IMR-90 (cell line): ENCODE results near the gene SCAF1. TPM values are rescaled to one million over a fixed set of nuclear protein-coding genes. Genes with fewer than 3 reads are reported as not detected.

Experiments
- ATAC-seq: fragments of 200-7000 bp; cut with Tn5 transposase; 2 replicates; pipeline ENCODE4 v1.9.1; 2020; ENCODE audit warnings: low read depth, mild to moderate bottlenecking, moderate library complexity
- BruUV-seq: library from RNA; stranded (reverse); fragments of 400-500 nt; replicated peaks from 2 replicates; lab custom pipeline; 2021; lab: Mats Ljungman, UMichigan
- CTCF ChIA-PET: fragments of 300-600 bp; formaldehyde crosslinking; extraction: SDS; loops from one replicate; lab custom pipeline; 2021; ENCODE audit warnings: antibody characterized with exemption; lab: Yijun Ruan, JAX
- POLR2A ChIA-PET: fragments of 300-600 bp; sonication (Branson Sonifier 250); formaldehyde crosslinking; loops from one replicate; lab custom pipeline; 2022; ENCODE audit warnings: antibody characterized with exemption; ENCODE audit not compliant: unreplicated experiment; lab: Charles Lee
- DNase-seq: peaks from one replicate; pipeline ENCODE4 v3.0.0; 2013
- H2AFZ ChIP-seq: replicated peaks from 2 replicates; pipeline ENCODE3; 2013; ENCODE audit warnings: low read length, mild to moderate bottlenecking; ENCODE audit not compliant: poor library complexity
- H2AK5ac ChIP-seq: 2 replicates; pipeline ENCODE4 v1.6.1; 2013; ENCODE audit warnings: low read depth, low read length, inconsistent platforms
- H2AK9ac ChIP-seq: replicated peaks from 2 replicates; pipeline ENCODE3; 2013; ENCODE audit warnings: mild to moderate bottlenecking, low read depth, low read length, moderate library complexity; ENCODE audit not compliant: poor library complexity
- H2BK120ac ChIP-seq: 2 replicates; pipeline ENCODE4 v1.6.1; 2013; ENCODE audit warnings: low read depth, low read length, inconsistent platforms
- H2BK15ac ChIP-seq: 3 replicates; pipeline ENCODE4 v1.6.1; 2013; ENCODE audit warnings: low read depth, low read length, inconsistent platforms
- H2BK20ac ChIP-seq: 2 replicates; pipeline ENCODE4 v1.6.1; 2013; ENCODE audit warnings: low read depth, mild to moderate bottlenecking, inconsistent platforms, low read length, moderate library complexity
- H2BK5ac ChIP-seq: 2 replicates; pipeline ENCODE4 v1.6.1; 2013; ENCODE audit warnings: mild to moderate bottlenecking, low read depth, low read length, inconsistent platforms; ENCODE audit not compliant: poor library complexity, severe bottlenecking
- H3K14ac ChIP-seq: replicated peaks from 2 replicates; pipeline ENCODE4 v1.6.1; 2013; ENCODE audit warnings: low read depth, low read length, inconsistent platforms
- H3K18ac ChIP-seq: 2 replicates; pipeline ENCODE4 v1.6.1; 2013; ENCODE audit warnings: low read depth, low read length, control low read depth
- H3K23ac ChIP-seq: 2 replicates; pipeline ENCODE4 v1.6.1; 2013; ENCODE audit warnings: low read depth, low read length, inconsistent platforms
- H3K27ac ChIP-seq: 2 replicates; pipeline ENCODE4 v1.5.1; 2013; ENCODE audit warnings: mild to moderate bottlenecking, control low read depth, low read length; ENCODE audit not compliant: insufficient read depth
- H3K27me3 ChIP-seq: 2 replicates; pipeline ENCODE4 v1.6.1; 2013; ENCODE audit warnings: low read length; ENCODE audit not compliant: control insufficient read depth, insufficient read depth
- H3K36me3 ChIP-seq: 2 replicates; pipeline ENCODE4 v1.6.1; 2013; ENCODE audit warnings: low read length, mixed read lengths; ENCODE audit not compliant: control insufficient read depth, insufficient read depth
- H3K4ac ChIP-seq: 2 replicates; pipeline ENCODE4 v1.6.1; 2013; ENCODE audit warnings: low read depth, low read length, inconsistent platforms
- H3K4me1 ChIP-seq: 2 replicates; pipeline ENCODE4 v1.6.1; 2013; ENCODE audit warnings: low read length, mixed read lengths; ENCODE audit not compliant: control insufficient read depth, insufficient read depth
- H3K4me2 ChIP-seq: 2 replicates; pipeline ENCODE4 v1.6.1; 2013; ENCODE audit warnings: low read depth, mild to moderate bottlenecking, control low read depth, low read length, moderate library complexity
- H3K4me3 ChIP-seq: 2 replicates; pipeline ENCODE4 v1.5.1; 2013; ENCODE audit warnings: low read depth, mild to moderate bottlenecking, control low read depth, low read length, moderate library complexity; ENCODE audit not compliant: insufficient read depth
- H3K56ac ChIP-seq: 2 replicates; pipeline ENCODE4 v1.6.1; 2013; ENCODE audit warnings: low read length, inconsistent platforms; ENCODE audit not compliant: insufficient read depth; ENCODE audit errors: extremely low read depth
- H3K79me1 ChIP-seq, 2 experiments: 2 replicates each; pipeline ENCODE4 v1.6.1; 2013; ENCODE audit warnings: low read length in 2 of 2, inconsistent platforms in 1 of 2, low read depth in 1 of 2
- H3K9ac ChIP-seq: 2 replicates; pipeline ENCODE4 v1.6.1; 2013; ENCODE audit warnings: low read depth, low read length, control low read depth
- H3K9me1 ChIP-seq: 2 replicates; pipeline ENCODE4 v1.6.1; 2013; ENCODE audit warnings: low read length, inconsistent platforms; ENCODE audit not compliant: insufficient read depth
- H3K9me3 ChIP-seq: 2 replicates; pipeline ENCODE4 v1.6.1; 2013; ENCODE audit warnings: low read length; ENCODE audit not compliant: control insufficient read depth, insufficient read depth
- H4K20me1 ChIP-seq: 2 replicates; pipeline ENCODE4 v1.6.1; 2013; ENCODE audit warnings: low read length, inconsistent platforms; ENCODE audit not compliant: insufficient read depth
- H4K5ac ChIP-seq: 2 replicates; pipeline ENCODE4 v1.6.1; 2013; ENCODE audit warnings: mild to moderate bottlenecking, low read depth, low read length, control low read depth
- H4K8ac ChIP-seq, 2 experiments: 2 replicates each; pipeline ENCODE4 v1.6.1; 2013; ENCODE audit warnings: low read depth in 2 of 2, low read length in 2 of 2, control low read depth in 1 of 2, inconsistent platforms in 1 of 2
- H4K91ac ChIP-seq: 2 replicates; pipeline ENCODE4 v1.6.1; 2013; ENCODE audit warnings: low read depth, low read length, inconsistent platforms; ENCODE audit not compliant: insufficient read depth
- BHLHE40 ChIP-seq: fragments of 150-350 bp; IDR thresholded peaks from 2 replicates; pipeline ENCODE4 v1.6.1; 2016; ENCODE audit warnings: mild to moderate bottlenecking, low read depth, low read length
- CEBPB ChIP-seq: IDR thresholded peaks from 2 replicates; pipeline ENCODE4 v1.6.1; 2012; ENCODE audit warnings: low read depth, low read length, improper control_type of control experiment
- ELK1 ChIP-seq: fragments of 150-350 bp; IDR thresholded peaks from 2 replicates; pipeline ENCODE4 v1.6.1; 2016; ENCODE audit warnings: low read depth, mild to moderate bottlenecking, low read length, moderate library complexity, borderline replicate concordance
- MAZ ChIP-seq: IDR thresholded peaks from 2 replicates; pipeline ENCODE4 v1.6.1; 2012; ENCODE audit warnings: low read depth, mild to moderate bottlenecking, low read length, improper control_type of control experiment, moderate library complexity, borderline replicate concordance
- MXI1 ChIP-seq: IDR thresholded peaks from 2 replicates; pipeline ENCODE4 v1.6.1; 2012; ENCODE audit warnings: low read depth, mild to moderate bottlenecking, low read length, moderate library complexity, borderline replicate concordance
- POLR2A ChIP-seq: IDR thresholded peaks from 2 replicates; pipeline ENCODE4 v1.6.1; 2012; ENCODE audit warnings: mild to moderate bottlenecking, low read depth, low read length
- RAD21 ChIP-seq: IDR thresholded peaks from 2 replicates; pipeline ENCODE4 v1.6.1; 2012; ENCODE audit warnings: low read length, improper control_type of control experiment
- RCOR1 ChIP-seq: IDR thresholded peaks from 2 replicates; pipeline ENCODE4 v1.6.1; 2012; ENCODE audit warnings: mild to moderate bottlenecking, low read length, improper control_type of control experiment; ENCODE audit not compliant: insufficient replicate concordance
- SMC3 ChIP-seq: fragments of 150-350 bp; IDR thresholded peaks from 2 replicates; pipeline ENCODE4 v1.6.1; 2016; ENCODE audit warnings: low read depth, mild to moderate bottlenecking, antibody characterized with exemption, low read length, moderate library complexity
- USF2 ChIP-seq: fragments of 150-350 bp; IDR thresholded peaks from 2 replicates; pipeline ENCODE4 v1.6.1; 2017; ENCODE audit warnings: mild to moderate bottlenecking, antibody characterized with exemption, low read length, low read depth
- WGBS, 2 experiments: methylation state at CpG; one replicate each; pipeline versions ENCODE4 v1.1.5 to v1.1.7; 2013; ENCODE audit warnings: missing lambda C conversion rate in 2 of 2; ENCODE audit not compliant: insufficient read length in 1 of 2; ENCODE audit errors: extremely low coverage in 2 of 2; 5-methylcytosine and 5-hydroxymethylcytosine counted together
- dilution Hi-C: fragments of 300-500 bp; cut with HindIII; formaldehyde crosslinking; loops from one replicate; pipeline ENCODE4 v1.14.3; 2018; ENCODE audit warnings: low sequenced_read_pairs; ENCODE audit not compliant: unreplicated experiment
- in situ Hi-C: fragments of 300-500 bp; cut with MboI; formaldehyde crosslinking; loops from 3 replicates; pipeline ENCODE4 v1.14.3; 2019; ENCODE audit warnings: low sequenced_read_pairs, inconsistent platforms, mixed read lengths
- intact Hi-C: fragments of 100-400 bp; cut with micrococcal nuclease; formaldehyde crosslinking; loops from 2 replicates; pipeline ENCODE4 v1.10.0; 2022
- polyA plus RNA-seq, 3 experiments: library from polyadenylated mRNA; depleted of rRNA; stranded (reverse); fragments of >200 nt; gene quantifications; 2 replicates each; pipeline ENCODE4 v1.2.3, GENCODE V29; 2012; ENCODE audit warnings: low replicate concordance in 1 of 3
- total RNA-seq: library from RNA; depleted of rRNA; stranded (reverse); fragments of >200 nt; gene quantifications from 2 replicates; pipeline ENCODE4 v1.2.3, GENCODE V29; 2012
- TF ChIP-seq, protein P1 (sequence below): conservative IDR thresholded peaks from 2 replicates; pipeline ENCODE4 v1.5.1; 2012; ENCODE audit warnings: mild to moderate bottlenecking, low read depth, low read length, improper control_type of control experiment

The SCAF1 gene
- total and polyA plus RNA-seq, 2 of the 4 experiments (the other 2 are of a cell fraction), result 2.2 to 14.8 TPM

DNA sequence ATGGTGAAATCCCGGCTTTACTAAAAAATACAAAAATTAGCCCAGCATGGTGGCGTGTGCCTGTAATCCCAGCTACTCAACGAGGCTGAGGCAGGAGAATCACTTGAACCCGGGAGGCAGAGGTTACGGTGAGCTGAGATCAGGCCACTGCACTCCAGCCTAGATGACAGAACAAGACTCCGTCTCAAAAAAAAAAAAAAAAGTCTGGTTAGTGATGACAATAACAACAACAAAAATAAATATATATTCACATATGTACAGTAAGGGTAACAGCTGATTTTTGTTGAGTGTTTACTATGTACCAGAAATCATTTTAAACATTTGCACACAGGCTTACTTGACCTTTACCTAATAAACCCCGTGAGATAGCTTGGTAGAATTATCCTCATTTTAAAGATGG is 25.1 kb upstream of the SCAF1 start:
- TF ChIP-seq MAZ, result no peak
- no peak for TF ChIP-seq RAD21
- TF ChIP-seq POLR2A, result no peak
- TF ChIP-seq SMC3, result no peak
- TF ChIP-seq MXI1, result no peak
- no peak for TF ChIP-seq USF2
- TF ChIP-seq, protein P1, sequence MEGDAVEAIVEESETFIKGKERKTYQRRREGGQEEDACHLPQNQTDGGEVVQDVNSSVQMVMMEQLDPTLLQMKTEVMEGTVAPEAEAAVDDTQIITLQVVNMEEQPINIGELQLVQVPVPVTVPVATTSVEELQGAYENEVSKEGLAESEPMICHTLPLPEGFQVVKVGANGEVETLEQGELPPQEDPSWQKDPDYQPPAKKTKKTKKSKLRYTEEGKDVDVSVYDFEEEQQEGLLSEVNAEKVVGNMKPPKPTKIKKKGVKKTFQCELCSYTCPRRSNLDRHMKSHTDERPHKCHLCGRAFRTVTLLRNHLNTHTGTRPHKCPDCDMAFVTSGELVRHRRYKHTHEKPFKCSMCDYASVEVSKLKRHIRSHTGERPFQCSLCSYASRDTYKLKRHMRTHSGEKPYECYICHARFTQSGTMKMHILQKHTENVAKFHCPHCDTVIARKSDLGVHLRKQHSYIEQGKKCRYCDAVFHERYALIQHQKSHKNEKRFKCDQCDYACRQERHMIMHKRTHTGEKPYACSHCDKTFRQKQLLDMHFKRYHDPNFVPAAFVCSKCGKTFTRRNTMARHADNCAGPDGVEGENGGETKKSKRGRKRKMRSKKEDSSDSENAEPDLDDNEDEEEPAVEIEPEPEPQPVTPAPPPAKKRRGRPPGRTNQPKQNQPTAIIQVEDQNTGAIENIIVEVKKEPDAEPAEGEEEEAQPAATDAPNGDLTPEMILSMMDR, result no peak
- TF ChIP-seq CEBPB, result no peak
- TF ChIP-seq ELK1, result no peak
- no peak for TF ChIP-seq BHLHE40
- TF ChIP-seq RCOR1, result no peak
- H4K20me1 ChIP-seq, result peaks cover 24% of the 10 kb centered on the region
- no peak overlapping the region for H3K4me2 ChIP-seq
- H3K4me3 ChIP-seq, result no peak overlapping the region
- WGBS, 2 experiments, result 100% methylated on average over 1 of the region's 7 CpGs; no CpG with 5 or more reads in 1 of the 2 experiments
- H3K9me3 ChIP-seq, result no peaks in the 10 kb centered on the region
- no peak overlapping the region for H4K8ac ChIP-seq
- H3K4me1 ChIP-seq, result peaks cover 16% of the 10 kb centered on the region
- H2BK120ac ChIP-seq, result no peak overlapping the region
- BruUV-seq, result no TSS peak
- H2AFZ ChIP-seq, result no peak overlapping the region
- H3K14ac ChIP-seq, result no peak overlapping the region
- no peak overlapping the region for H2AK9ac ChIP-seq
- ChIA-PET CTCF (no interaction called here), POLR2A (interaction anchor here (0.5 to 0.6 kb wide), 2 partner anchors 19 to 397 kb away, joined by 3 to 6 read pairs; no protein-coding TSS in a partner anchor)
- no peaks in the 10 kb centered on the region for H3K27me3 ChIP-seq
- in situ Hi-C loops, result no loop called here
- peaks cover 32 to 80% of the 10 kb centered on the region in 2 experiments for H3K79me1 ChIP-seq
- intact Hi-C loops, result no loop called here
- H3K9me1 ChIP-seq, result peaks cover 10% of the 10 kb centered on the region
- no peak overlapping the region for H3K27ac ChIP-seq
- H3K18ac ChIP-seq, result no peak overlapping the region
- no peak overlapping the region for H4K5ac ChIP-seq
- no peak overlapping the region for H2BK5ac ChIP-seq
- peaks cover 43% of the 10 kb centered on the region for H3K36me3 ChIP-seq
- DNase-seq, result no peak
- H2AK5ac ChIP-seq, result no peak overlapping the region
- H2BK20ac ChIP-seq, result no peak overlapping the region
- H3K23ac ChIP-seq, result no peak overlapping the region
- no peak overlapping the region for H2BK15ac ChIP-seq
- dilution Hi-C loops, result no loop called here
- H3K56ac ChIP-seq, result no peak overlapping the region
- H3K9ac ChIP-seq, result no peak overlapping the region
- no peak for ATAC-seq
- H3K4ac ChIP-seq, result no peak overlapping the region
- H4K91ac ChIP-seq, result no peak overlapping the region
